Measurements from ENCODE around the gene TWSG1.
A peak's percentile ranks its signal among the peaks of the same experiment; 100 is the strongest.

The TWSG1 gene

GRCh38 chr18:9334329-9334972 is at the start of gene TWSG1:
TSS of gene TWSG1 (plus strand) at chr18:9334773. CDS start at chr18:9337230, 2,457 bp downstream.
- DNase-seq = peak; percentile 67

GRCh38 chr18:9285604-9286003 is 49.0 kb upstream of the TWSG1 start:
- no peak for DNase-seq

- no peak for DNase-seq
Observed at GRCh38 chr18:9287036-9287435, 47.5 kb upstream of the TWSG1 start.

GRCh38 chr18:9289698-9290097 is 44.9 kb upstream of the TWSG1 start:
- no peak for DNase-seq

DNA sequence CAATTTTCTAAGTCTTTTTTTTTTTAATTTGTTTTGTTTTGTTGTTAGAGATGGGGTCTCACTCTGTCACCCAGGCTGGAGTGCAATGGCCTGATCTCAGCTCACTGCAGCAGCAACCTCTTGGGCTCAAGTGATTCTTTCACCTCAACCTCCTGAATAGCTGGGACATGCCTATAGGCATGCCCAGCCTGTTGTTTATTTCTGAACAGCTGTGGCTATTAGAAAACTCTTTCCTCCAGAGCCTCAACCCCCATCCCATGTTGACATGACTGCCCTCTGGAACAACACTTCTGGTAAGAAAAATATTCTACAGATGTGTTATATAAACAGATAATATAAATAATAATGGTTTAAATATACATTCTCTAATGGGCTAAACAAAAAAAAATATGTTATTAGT is 44.4 kb upstream of the TWSG1 start:
- DNase-seq = no peak

GRCh38 chr18:9292047-9292446 is 42.5 kb upstream of the TWSG1 start:
- no peak for DNase-seq

- no peak for DNase-seq
Observed at GRCh38 chr18:9293948-9294347, 40.6 kb upstream of the TWSG1 start.

DNA sequence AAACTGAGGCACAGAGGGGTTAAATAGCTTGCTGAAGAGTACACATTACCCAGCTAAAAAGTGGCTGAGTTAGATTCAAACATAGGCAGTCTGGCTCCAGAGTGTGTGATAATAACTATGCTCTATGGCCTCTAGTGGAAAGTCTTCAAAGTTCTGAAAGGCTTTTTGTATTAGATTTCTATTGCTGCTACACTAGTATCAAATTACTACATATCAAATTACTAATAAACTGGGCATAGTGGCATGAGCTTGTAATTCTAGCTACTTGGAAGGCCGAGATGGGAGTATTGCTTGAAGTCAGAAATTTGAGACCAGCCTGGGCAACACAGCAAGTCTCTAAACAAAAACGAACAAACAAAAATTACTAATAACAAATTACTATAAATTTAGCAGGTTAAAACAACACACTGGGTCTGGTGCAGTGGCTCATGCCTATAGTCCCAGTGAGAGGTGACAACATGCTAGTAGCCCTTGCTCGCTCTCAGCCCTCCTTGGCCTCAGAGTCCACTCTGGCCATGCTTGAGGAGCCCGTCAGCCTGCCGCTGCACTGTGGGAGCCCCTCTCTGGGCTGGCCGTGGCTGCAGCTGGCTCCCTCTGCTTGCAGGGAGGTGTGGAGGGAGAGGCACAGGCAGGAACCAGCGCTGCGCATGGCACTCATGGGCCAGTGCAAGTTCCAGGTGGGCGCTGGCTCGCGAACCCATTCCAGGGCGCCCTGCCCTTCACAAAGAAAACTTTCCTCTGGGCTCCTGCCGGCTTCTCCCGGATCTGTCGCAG is 38.2 kb upstream of the TWSG1 start:
- no peak for DNase-seq

- no peak for DNase-seq
Observed at GRCh38 chr18:9297007-9297393, 37.6 kb upstream of the TWSG1 start.

GRCh38 chr18:9304388-9305070 is 30.0 kb upstream of the TWSG1 start:
- no peak for DNase-seq

GRCh38 chr18:9319333-9319732 is 15.2 kb upstream of the TWSG1 start:
- DNase-seq = no peak

- DNase-seq = no peak
Observed at GRCh38 chr18:9321017-9321452, 13.5 kb upstream of the TWSG1 start.

DNA sequence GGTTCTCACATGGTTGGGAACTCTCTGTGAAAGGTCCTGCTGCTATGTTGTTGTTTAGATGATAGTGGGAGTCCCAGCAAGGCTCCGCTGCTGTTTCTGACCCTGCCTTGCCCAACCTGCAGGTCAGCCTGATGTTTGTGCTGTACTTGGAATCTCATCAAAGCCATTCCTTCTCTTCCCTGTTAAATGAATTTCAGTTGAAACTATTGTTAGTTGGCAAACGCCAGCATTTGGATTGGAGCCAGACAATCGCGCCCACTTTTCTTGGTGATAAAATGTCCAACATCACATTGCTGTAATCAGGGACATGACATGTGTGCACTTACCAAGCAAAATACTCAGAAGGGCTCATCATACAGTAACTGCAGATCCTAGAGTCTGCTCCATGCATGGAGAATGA is 12.8 kb upstream of the TWSG1 start:
- DNase-seq = no peak

GRCh38 chr18:9322744-9323143 is 11.8 kb upstream of the TWSG1 start:
- DNase-seq = no peak

GRCh38 chr18:9323750-9324445 is 10.7 kb upstream of the TWSG1 start:
- DNase-seq = no peak

DNA sequence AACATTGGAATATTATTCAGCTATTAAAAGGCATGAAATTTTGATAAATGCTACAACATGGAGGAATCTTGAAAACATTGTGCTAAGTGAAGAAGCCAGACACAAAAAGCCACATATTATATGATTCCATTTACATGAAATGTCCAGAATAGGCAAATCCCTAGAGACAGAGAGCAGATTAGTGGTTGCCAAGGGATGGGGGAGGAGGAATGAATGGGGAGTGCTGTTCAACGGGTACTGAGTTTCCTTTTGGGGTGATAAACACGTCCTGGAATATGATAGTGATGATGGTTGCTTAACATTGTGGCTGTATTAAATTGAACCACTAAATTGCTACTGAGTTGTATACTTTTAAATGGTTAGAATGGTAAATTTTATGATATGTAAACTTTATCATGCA is 8.9 kb upstream of the TWSG1 start:
- DNase-seq = no peak

DNA sequence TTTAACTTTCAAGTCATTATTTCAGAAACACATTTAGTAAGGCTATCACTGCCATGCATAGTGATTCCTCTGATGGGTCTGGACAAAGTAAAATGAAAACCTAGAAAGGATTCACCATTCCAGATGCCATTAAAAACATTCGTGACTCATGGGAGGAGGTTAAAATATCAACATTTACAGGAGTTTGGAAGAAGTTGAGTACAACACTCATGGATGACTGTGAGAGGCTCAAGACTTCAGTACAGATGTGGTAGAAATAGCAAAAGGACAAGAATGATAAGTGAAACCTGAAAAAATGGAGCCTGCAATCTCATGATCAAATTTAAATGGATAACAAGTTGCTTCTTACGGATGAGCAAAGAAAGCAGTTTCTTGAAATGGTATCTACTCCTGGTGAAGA is 5.8 kb upstream of the TWSG1 start:
- DNase-seq = no peak

- DNase-seq = no peak
Observed at GRCh38 chr18:9329471-9329870, 5.1 kb upstream of the TWSG1 start.

- no peak for DNase-seq
Observed at GRCh38 chr18:9330419-9330818, 4.2 kb upstream of the TWSG1 start.

DNA sequence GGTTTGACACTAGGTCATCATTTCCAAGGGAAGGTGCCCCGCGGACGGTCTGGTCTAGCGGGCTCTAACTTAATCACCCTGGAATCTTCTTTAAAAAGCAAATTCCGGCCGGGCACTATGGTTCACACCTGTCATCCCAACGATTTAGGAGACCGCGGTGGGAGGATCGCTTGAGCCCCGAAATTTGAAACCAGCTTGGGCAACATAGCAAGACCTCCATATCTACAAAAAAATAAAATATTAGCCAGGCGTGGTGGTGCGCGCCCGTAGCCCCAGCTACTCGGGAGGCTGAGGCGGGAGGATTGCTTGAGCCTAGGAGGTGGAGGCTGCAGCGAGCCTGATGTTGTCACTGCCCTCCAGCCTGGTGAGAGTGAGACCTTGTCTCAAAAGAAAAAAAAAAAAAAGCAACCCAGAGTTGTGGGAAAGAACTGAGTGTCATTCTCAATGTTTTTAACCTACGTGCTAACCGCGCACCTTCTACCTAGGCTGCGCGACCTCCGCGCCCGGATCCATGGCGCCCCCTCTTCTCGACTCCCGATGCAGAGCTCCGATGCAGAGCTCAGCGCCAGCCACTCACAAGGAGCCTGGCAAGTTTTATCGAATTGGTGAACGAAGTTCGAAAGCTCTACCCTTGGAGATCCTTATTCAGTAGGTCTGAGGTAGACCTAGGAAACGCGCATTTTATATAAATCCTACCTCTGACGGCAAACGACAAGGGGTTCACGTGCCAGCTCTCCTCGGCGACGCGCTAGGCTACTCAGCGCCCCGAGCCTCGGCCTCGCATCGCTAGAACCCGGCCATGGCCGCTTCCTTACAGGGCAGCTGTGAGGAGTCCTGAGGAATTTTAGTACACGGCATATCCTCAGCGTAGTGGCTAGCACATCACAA is 888 bp upstream of the TWSG1 start:
- DNase-seq = no peak

GRCh38 chr18:9334973-9335696 is 562 bp downstream of the TWSG1 start:
- DNase-seq = no peak

- DNase-seq = no peak
Observed at GRCh38 chr18:9335697-9336045, 1.1 kb downstream of the TWSG1 start.

All from DMS79 (cell line).